Osteoblast (primary cell): ENCODE measurements around the gene ABCC1. TPM values are rescaled to one million over a fixed set of nuclear protein-coding genes. Genes with fewer than 3 reads are reported as not detected.
"Not testable (repeated sequence)": the region's sequence is repeated elsewhere in the genome, so short reads cannot be mapped to it uniquely, and the experiment has no call there.

Experiments used
- DNase-seq: peaks from one replicate; pipeline ENCODE4 v3.0.0; 2011; ENCODE audit warnings: low spot score, mixed read lengths; ENCODE audit not compliant: insufficient read length; ENCODE audit errors: missing footprints
- H2AFZ ChIP-seq: 2 replicates; pipeline ENCODE4 v1.6.0; 2011; ENCODE audit warnings: mild to moderate bottlenecking, low read length
- H3K27ac ChIP-seq: 2 replicates; pipeline ENCODE4 v1.5.1; 2011; ENCODE audit warnings: mild to moderate bottlenecking, low read depth, low read length, moderate library complexity
- H3K27me3 ChIP-seq: 2 replicates; pipeline ENCODE4 v1.6.0; 2012; ENCODE audit warnings: mild to moderate bottlenecking, control low read depth, inconsistent platforms, low read length, moderate library complexity; ENCODE audit not compliant: insufficient read depth
- H3K36me3 ChIP-seq: 2 replicates; pipeline ENCODE4 v1.5.1; 2011; ENCODE audit warnings: mild to moderate bottlenecking, low read length, control low read depth, moderate library complexity; ENCODE audit not compliant: insufficient read depth
- H3K4me1 ChIP-seq: 2 replicates; pipeline ENCODE4 v1.5.1; 2011; ENCODE audit warnings: mild to moderate bottlenecking, low read length, control low read depth, moderate library complexity; ENCODE audit not compliant: insufficient read depth
- H3K4me2 ChIP-seq: 2 replicates; pipeline ENCODE4 v1.6.0; 2011; ENCODE audit warnings: mild to moderate bottlenecking, low read length; ENCODE audit not compliant: insufficient read depth
- H3K4me3 ChIP-seq: fragments of 200-600 bp; sonication (generic); 3 replicates; pipeline ENCODE4 v1.5.1; 2012; ENCODE audit warnings: mild to moderate bottlenecking, low read length, inconsistent platforms; ENCODE audit not compliant: insufficient read depth
- H3K79me2 ChIP-seq: 2 replicates; pipeline ENCODE4 v1.6.0; 2012; ENCODE audit warnings: mild to moderate bottlenecking, low read length, control low read depth, inconsistent platforms; ENCODE audit not compliant: insufficient read depth
- H3K9me3 ChIP-seq: 2 replicates; pipeline ENCODE4 v1.5.1; 2011; ENCODE audit warnings: low read depth, low read length, control low read depth
- H4K20me1 ChIP-seq: 2 replicates; pipeline ENCODE4 v1.6.0; 2012; ENCODE audit warnings: mild to moderate bottlenecking, low read length, control low read depth; ENCODE audit not compliant: insufficient read depth
- total RNA-seq: library from RNA; depleted of rRNA; stranded (reverse); fragments of >200 nt; gene quantifications from 2 replicates; pipeline ENCODE4 v1.2.3, GENCODE V29; 2012
- TF ChIP-seq, protein P1 (sequence below): IDR thresholded peaks from 2 replicates; pipeline ENCODE4 v1.5.1; 2011; ENCODE audit warnings: mild to moderate bottlenecking, low read depth, low read length, moderate library complexity; ENCODE audit errors: extremely low read depth

ABCC1 gene
- total RNA-seq, 1 donor, result 33.7 TPM

- Histone ChIP-seq H3K9me3 (no peaks in the 10 kb centered on the region), H3K79me2 (no peaks in the 10 kb centered on the region), H4K20me1 (no peaks in the 10 kb centered on the region), H3K4me1 (no peaks in the 10 kb centered on the region), H3K4me3 (no peak overlapping the region), H3K27ac (no peak overlapping the region), H3K4me2 (no peak overlapping the region), H3K36me3 (no peaks in the 10 kb centered on the region), H3K27me3 (no peaks in the 10 kb centered on the region), H2AFZ (no peak overlapping the region)
- DNase-seq, result no peak
- TF ChIP-seq, protein P1, sequence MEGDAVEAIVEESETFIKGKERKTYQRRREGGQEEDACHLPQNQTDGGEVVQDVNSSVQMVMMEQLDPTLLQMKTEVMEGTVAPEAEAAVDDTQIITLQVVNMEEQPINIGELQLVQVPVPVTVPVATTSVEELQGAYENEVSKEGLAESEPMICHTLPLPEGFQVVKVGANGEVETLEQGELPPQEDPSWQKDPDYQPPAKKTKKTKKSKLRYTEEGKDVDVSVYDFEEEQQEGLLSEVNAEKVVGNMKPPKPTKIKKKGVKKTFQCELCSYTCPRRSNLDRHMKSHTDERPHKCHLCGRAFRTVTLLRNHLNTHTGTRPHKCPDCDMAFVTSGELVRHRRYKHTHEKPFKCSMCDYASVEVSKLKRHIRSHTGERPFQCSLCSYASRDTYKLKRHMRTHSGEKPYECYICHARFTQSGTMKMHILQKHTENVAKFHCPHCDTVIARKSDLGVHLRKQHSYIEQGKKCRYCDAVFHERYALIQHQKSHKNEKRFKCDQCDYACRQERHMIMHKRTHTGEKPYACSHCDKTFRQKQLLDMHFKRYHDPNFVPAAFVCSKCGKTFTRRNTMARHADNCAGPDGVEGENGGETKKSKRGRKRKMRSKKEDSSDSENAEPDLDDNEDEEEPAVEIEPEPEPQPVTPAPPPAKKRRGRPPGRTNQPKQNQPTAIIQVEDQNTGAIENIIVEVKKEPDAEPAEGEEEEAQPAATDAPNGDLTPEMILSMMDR, result no peak
These were observed 223.6 kb downstream of the ABCC1 start for GRCh38 chr16:16172991-16173390.

DNA sequence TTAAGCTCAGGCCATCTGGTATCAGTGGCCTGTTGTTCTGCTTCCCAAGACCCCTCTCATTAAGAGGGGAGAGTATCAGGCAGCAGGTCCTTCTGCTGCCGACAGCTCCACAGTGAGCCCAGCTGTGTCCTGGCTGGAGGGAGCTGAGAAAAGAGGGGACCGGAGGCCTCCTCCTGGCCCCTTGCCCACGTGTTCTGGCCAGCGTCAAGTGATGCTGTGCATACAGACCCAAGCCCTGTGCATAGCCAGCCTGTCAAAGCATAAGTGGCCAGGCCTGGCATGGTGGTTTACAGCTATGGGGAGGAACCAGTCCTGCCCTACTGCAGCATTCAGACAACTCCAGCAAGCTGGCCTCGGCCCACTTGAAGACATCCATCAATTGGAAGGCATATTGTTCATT, 225.9 kb downstream of the ABCC1 start:
- H2AFZ ChIP-seq, result no peak overlapping the region

GRCh38 chr16:16176328-16176727, 226.9 kb downstream of the ABCC1 start:
- no peak overlapping the region for H3K27ac ChIP-seq

More for the DNA sequence above, 225.9 kb downstream of the ABCC1 start:
- no peaks in the 10 kb centered on the region for H3K27me3 ChIP-seq
- TF ChIP-seq, protein P1, result no peak
- no peaks in the 10 kb centered on the region for H3K36me3 ChIP-seq
- H3K4me1 ChIP-seq, result no peaks in the 10 kb centered on the region
- DNase-seq, result no peak
- H3K79me2 ChIP-seq, result no peaks in the 10 kb centered on the region
- no peaks in the 10 kb centered on the region for H4K20me1 ChIP-seq
- H3K4me2 ChIP-seq, result no peak overlapping the region
- H3K4me3 ChIP-seq, result no peak overlapping the region
- no peaks in the 10 kb centered on the region for H3K9me3 ChIP-seq
- no peak overlapping the region for H3K27ac ChIP-seq

DNA sequence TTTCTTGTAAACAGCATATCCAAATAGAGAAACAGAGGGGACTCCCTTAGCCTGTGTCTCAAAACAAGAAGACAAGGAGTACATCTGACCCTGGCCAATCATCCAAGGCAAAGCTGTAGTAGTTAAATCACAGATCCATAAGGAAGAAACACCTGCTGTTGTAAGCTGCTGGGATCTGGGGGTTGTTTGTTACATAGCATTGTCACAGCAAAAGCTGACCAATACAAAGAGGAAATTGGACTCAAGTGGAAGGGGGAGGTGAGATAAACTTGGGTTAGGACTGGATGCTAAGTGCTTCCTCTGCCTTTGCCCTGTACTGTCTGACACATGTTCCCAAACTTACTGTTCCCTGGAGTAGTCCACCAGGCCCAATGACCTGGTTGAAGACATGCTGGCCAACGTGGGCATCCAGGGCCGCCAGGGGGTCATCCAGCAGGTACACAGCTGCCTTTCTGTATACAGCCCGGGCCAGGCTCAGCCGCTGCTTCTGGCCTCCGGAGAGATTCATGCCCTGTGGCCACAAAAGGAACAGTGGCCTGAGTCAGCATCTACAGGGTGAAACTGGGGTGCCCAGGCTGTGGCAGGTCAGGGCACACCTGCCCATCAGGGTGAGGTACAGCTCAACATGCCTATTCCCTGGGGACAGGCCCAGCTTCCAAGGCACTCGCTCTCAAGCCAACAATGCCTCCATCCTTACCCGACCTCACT, 229.2 kb downstream of the ABCC1 start:
- H4K20me1 ChIP-seq, result no peaks in the 10 kb centered on the region
- H3K9me3 ChIP-seq, result no peaks in the 10 kb centered on the region
- DNase-seq, result no peak
- no peaks in the 10 kb centered on the region for H3K79me2 ChIP-seq
- H3K4me2 ChIP-seq, result no peak overlapping the region
- TF ChIP-seq, protein P1, result no peak
- H3K4me3 ChIP-seq, result no peak overlapping the region
- H3K27me3 ChIP-seq, result no peaks in the 10 kb centered on the region
- no peaks in the 10 kb centered on the region for H3K4me1 ChIP-seq
- no peaks in the 10 kb centered on the region for H3K36me3 ChIP-seq
- H3K27ac ChIP-seq, result no peak overlapping the region
- H2AFZ ChIP-seq, result no peak overlapping the region

More at GRCh38 chr16:16176328-16176727, 226.9 kb downstream of the ABCC1 start:
- H4K20me1 ChIP-seq, result no peaks in the 10 kb centered on the region
- H3K79me2 ChIP-seq, result no peaks in the 10 kb centered on the region
- H3K4me3 ChIP-seq, result no peak overlapping the region
- no peaks in the 10 kb centered on the region for H3K27me3 ChIP-seq
- H3K4me2 ChIP-seq, result no peak overlapping the region
- no peaks in the 10 kb centered on the region for H3K9me3 ChIP-seq
- TF ChIP-seq, protein P1, result no peak
- DNase-seq, result no peak
- no peak overlapping the region for H2AFZ ChIP-seq
- no peaks in the 10 kb centered on the region for H3K4me1 ChIP-seq
- no peaks in the 10 kb centered on the region for H3K36me3 ChIP-seq

- not testable (repeated sequence) for DNase-seq, H3K27me3 ChIP-seq
These were observed 232.3 kb downstream of the ABCC1 start for GRCh38 chr16:16181748-16182147.

More at GRCh38 chr16:16181748-16182147, 232.3 kb downstream of the ABCC1 start:
- H2AFZ ChIP-seq, H3K4me1 ChIP-seq, H3K4me2 ChIP-seq, H3K27ac ChIP-seq, H3K4me3 ChIP-seq, H3K9me3 ChIP-seq, H3K79me2 ChIP-seq, H3K36me3 ChIP-seq, H4K20me1 ChIP-seq: not testable (repeated sequence)
